Measurements from ENCODE around the gene ARMC3.

Gene ARMC3

DNA sequence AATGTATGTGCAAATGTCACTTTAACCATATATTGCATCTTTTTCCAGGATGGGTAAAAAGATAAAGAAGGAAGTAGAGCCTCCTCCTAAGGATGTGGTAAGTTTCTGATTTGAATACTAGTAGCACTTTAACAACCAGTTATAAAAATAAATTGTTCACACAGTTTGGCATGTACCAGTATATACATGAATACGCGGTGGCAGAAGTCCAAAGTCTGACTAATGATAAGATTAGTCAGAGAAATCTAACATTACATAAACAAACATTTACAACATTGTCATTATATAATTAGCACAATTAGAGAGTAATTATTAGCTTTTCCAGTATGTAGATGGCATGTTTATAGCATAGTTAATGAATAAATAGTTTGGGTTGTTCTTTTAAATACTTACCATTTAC is 4.1 kb downstream of the ARMC3 start:
- no peak for DNase-seq

DNA sequence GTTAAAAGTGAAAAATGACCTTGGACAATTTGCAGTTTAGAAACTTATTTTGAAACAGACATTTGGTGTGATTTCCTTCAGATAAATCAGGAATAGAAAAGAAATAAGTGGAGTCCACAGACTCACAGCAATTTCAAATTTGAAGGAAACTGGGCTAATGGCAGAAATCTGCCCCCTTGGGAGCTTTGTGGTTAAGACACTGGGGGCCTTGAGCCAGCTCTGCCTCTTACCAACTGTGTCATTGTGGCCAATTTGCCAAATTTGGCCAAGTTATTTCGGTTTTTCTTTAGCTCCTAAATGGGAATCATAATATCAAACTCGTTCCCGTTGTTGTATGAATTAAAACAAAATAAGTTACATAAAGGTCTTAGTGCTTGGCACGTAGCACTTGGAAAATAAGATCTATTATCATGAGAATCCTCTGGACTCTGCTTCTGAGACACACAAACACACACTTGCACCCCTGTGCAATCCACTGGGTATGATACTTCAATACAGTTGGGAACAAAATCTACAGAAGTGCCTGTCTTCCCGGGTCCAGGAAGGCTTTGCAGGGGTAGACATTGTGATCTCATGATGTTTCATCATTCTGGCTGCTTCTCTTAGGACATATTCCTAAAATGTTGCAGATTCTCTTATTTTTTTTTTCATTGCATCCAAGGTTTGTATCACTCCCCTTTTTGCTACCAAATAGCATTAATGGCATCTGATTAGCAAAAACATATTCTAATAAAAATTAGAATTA is 4.9 kb downstream of the ARMC3 start:
- no peak for DNase-seq

DNA sequence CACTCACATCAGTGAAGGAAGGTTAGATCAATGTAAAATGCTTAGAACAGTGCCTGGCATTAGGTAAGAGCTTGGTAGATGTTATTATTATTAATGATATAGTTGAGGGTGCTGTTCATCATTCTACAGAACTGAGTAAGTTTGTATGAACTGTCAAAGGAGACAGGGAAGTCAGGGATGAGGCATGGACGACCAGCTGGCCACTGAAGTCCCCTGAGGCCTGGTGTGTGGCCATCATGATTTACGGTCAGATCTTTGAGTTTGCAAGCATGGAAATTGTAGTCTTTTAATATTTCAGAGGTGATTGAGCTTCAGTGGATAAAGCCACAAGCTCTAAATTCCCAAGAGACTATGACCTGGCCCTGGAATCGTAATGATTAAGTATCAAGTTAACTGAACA is 6.9 kb downstream of the ARMC3 start:
- no peak for DNase-seq

DNA sequence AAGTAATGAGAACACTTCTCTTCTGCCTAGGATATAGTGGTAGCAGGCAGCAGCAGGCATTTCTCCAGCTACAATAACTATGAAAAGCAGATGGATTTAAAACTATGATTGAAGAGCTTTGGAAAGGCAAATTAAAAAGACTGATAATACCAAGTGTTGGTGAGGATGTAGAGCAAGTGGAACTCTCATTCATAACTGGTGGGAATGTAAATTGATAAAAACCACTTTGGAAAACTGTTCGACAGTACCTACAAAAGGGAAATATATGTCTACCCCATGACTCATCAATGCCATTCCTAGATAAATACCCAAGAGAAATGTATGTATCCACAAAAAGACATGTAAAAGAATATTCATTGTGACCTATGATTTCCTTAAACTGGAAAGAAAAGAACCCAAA is 14.6 kb downstream of the ARMC3 start:
- DNase-seq, result no peak

DNA sequence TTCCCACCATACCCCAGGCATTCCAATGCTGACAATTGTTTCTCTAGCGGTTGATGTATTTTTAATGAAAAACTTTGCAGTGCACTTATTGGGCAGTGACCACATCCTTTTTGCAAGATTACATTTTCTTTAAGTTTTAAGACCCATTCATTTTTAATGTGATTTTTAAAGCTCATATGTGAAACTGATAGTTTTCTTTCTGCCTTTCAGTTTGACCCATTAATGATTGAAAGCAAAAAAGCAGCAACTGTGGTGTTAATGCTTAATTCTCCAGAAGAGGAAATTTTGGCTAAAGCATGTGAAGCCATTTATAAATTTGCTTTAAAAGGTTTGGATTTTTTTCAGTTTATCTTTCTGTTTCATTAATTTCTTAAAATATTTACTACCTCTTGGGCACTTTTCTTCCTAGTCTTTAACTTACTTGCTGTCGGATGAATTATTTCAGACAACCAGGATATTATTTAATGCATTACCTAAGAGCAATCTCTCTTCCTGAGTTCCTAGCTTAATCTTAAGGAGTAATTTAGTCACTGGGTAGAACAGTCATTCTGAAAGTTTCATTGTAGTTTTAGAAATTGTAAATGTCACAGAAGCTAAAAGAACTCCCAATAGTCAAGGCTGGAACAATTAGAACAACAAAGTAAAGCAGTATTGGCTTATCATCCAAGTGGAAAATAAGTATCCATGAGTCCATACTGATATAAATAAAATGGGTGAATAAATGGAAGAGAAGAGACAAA is 18.3 kb downstream of the ARMC3 start:
- DNase-seq, result no peak

DNA sequence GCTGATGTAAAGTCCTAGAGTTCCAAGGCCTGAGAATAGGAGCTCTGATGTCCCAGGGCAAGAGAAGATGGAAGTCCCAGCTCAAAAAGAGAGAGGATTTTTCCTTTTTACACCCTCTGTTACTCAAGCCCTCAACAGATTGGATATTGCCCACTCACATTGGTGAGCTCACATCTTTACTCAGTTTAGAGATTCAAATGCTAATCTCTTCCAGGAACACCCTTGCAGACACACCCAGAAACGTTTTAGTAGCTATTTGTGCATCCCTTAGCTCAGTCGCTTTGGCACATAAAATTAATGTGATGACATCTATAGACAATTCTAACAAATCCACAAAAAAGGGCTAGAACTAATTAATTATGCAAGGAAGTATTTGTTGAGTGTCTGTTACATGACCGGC is 27.1 kb downstream of the ARMC3 start:
- DNase-seq, result no peak

DNA sequence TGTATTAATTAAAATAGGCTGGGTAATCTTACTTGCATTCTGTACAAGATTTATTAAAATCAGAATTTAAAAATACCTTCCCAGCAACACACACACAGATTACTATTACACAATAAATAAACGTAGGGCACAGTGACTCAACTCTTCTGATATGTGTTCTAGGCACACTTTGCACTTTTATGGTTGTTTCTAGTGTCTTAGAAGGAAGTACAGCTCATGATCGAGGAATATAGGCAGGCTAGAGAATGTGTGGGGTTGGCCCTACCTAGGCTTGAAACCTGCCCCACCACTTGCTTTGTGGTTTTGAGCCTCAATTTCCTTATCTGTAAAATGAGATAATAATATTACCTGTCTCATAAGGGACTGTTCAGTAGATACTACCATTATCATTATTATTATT is 30.5 kb downstream of the ARMC3 start:
- no peak for DNase-seq

DNA sequence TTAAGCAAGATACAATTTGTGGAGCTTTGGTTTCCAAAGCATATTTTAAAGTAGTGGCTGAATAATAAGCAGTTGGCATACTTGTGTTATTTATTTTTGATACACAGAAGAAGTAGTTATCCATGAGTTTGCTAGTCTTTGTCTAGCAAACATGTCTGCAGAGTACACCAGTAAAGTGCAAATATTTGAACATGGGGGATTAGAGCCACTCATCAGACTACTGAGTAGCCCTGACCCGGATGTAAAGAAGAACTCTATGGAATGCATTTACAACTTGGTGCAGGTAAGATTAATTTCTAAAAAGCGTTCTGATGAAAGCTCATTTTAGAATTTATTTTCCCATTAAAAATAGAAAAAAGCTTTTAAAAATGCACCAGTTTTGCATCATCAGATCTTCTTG is 31.4 kb downstream of the ARMC3 start:
- no peak for DNase-seq

DNA sequence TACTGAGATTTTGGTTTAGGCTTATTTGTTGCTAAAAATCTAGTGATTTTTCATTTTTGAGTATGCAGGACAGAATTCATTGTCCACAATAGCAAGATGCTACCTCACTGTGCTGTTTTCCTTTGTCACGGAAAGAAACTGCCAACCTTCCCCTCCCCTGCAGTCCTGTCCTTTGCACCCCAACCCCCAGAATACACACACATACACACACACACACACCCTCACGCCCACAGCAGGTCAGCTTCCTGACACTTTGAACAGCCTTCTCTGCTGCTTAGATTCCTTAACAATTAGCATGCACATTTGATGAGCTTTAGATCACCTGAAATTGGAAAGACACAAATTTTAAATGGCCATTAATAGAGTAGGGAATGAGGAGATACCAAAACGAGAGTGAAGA is 32.1 kb downstream of the ARMC3 start:
- DNase-seq, result no peak

DNA sequence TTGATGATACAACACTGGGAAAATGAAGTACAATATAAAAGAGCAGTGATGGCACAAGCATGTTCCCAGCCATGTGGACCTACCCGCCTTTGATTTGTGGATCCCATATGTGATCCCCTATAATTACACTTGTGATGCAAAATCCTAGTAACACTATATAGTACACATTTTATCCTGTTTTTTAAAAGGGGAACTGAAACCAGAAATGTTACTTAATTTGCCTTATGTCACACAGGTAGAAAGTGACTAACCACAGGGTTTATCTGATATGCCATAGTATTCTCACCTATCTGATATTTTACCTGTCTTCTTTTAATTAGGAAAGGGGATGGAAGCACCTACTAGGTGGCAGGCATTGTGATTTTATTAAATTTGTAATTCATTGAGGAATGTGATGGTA is 35.0 kb downstream of the ARMC3 start:
- DNase-seq, result no peak

DNA sequence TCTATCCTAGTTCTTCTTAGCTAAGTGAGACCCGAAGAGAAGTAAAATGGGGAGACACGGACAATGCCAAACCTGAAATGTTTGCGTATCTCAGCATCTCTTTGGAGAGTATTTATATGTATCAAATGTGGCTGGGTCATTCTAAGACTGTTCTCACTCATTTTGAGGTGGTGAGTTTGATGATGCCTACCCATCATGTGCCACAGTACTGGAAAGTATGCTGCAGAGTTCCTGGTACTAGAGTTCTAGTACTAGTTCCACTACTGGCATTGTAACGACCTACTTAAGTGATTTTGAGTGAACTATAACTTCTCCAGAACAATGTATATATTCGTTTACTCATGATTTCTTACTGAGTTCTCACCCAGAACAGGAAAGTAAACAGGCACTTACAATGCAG is 41.9 kb downstream of the ARMC3 start:
- DNase-seq, result no peak

DNA sequence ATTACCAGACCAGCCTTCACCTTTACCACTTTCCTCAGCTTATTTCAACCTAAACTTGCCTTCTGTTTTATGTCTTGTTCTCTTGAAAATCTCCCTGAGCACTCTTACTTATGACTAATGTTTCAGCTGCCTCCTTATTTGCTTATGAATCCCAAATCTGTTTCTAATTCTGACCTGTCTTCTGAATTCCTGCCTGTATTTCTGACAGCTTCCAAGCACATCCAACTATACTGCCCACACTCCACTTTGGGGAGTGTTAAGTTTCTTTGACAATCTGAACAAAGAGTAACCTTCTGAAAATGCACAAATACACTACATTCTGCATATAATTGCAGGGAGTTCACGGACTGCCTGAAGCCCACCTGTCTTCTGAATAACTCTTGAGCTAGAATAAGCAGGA is 48.7 kb downstream of the ARMC3 start:
- no peak for DNase-seq

DNA sequence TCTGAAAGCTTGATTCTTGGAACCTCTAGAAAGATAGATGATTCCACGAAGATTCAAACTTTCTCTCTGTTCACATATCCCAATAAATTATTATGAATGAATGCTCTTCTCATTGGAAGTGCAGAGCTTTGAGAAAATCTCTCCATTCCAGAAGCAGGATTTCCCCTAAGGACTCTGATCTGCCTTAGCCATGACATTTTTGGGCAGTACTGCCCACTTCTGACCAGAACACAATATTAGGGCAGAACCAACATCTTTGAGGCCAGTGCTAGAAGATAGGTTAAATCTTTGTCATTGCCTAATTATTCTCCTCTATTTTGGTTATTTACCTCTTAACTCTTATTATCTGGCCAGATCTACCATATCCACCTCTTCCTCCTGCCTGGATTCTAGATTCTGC is 49.9 kb downstream of the ARMC3 start:
- no peak for DNase-seq

DNA sequence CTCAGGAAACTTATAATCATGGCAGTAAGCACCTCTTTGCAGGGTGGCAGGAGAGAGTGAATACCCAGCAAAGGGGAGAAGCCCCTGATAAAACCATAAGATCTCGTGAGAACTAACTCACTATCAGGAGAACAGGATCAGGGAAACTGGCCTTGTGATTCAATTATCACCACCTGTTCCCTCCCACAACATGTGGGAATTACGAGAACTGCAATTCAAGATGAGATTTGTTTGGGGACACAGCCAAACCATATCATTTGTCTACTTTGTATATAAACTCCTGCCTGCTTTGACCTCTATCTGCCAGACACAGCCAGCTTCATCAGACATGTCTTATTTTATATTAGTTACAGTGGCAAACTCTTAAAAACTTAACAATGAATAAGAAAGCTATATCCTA is 50.4 kb downstream of the ARMC3 start:
- no peak for DNase-seq

DNA sequence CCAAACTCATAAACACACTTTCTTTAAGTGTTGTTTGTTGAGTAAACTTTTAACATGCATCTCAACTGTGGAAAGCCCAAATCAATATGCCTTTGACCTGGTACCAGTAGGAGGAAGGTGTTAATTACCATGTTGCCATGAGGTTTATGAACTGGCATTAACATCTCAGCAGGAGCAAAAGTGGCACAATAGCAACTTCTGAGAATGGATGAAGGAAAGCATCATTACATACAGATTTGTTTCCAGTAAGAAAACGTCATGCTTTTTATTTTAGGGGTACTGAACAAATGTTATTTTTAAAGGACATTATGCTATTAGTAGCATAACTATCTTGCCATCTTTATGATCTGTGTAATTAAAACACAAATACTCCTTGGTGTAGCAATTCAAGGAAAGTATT is 51.1 kb downstream of the ARMC3 start:
- DNase-seq, result no peak

DNA sequence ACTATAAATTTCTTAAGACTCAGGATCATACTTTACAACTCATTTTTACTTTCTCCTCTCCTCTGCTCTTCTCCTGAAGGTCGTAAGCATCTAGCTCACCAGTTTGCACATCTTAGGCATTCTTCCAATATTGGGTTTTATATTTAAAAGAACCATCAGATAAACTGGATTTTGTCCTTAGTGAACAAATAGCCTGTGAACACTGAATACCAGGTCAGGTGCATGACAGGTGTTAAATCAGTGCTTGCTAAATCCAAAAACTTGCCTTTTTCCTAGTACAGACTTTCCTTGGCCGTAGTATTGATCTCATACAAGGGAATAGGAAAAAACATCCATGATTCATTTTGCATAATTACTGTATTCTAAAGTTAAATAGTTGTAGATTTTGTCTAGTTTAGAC is 53.0 kb downstream of the ARMC3 start:
- DNase-seq, result no peak

DNA sequence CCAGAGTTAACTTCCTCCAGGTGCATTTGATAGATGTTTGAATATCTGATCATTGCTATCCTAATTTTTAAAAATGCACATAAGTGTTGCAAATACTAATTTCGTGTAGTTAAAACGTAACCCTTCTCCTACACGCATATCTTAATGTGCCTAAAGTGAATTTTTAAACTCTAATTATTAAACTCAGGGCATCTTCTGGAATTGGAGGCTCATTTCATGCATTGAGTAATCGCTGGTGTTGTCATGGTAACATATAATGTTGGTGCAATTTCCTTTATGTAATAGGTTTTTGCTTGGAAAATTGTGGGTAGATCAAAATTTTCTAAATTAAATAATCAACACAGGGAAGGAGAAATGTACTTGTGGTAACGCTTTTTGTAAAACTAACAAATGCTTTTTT is 56.2 kb downstream of the ARMC3 start:
- DNase-seq, result no peak

DNA sequence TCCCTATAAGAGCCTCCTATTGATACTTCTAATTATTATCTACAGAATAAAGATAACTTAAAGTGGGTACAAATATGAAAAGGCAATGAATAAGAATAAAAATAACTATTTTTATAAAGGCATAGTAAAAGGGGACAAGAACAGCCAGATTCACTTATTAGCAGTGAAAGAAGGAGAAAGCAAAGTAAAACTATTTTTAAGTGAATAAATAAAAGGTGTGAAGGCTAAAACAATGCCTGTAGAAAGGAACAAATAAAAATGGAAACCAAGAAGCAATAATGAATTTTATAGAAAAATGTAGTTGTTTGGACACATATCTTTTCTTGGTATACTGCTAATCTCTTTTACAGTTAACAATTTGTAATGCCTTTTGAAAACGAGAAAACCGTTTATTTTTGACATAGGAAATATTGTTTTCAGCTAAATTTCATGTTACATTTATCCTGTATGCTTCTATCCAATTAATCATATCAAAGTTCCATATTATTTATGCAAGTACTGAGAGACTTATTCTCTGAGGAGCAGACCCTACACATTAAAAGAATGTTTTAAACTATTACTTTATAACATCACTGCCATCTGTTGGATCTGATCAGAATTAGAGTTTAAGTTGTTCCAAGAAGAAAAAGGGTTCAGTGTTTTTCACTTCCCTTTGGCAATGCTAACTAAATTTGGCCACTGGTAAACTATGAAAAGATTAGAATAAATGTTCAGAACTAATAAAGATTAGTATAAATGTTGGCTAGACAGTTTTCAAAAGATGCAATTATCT is 59.1 kb downstream of the ARMC3 start:
- DNase-seq, result peak; percentile 20

DNA sequence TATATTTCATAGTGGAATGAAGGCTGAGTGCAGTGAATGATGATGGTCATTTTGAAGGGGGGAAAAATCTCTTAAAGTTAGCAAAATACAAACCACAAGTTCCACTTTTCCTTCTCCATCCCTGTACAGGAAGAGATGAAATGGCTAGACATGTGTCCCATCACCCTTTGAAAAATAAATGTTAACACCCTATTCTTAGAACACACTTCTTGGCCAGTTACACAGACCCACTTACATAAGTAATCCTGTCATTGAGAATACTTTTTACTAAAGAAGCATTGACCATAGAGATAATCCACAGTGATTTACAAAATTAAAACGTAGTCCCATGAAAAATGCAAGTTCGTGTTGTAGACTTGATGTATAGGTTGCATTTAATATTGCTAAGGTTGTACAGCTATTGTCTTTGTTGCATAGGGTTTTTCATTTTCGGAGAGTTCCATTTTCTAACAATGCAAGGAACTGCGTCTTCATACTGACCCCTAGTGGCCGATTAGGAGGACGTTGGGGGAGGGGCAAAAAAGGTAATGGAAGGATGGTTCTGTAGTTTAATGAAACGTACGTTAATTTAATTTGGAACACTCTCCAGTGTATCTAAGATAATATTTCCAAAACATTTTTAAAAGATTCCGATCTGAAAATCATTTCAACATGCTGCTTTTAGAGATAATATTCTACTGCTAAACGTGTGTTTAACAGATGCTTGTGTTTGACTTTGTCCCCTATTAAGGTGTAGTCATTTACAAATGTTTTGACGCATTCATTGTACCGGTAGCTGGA is 60.9 kb downstream of the ARMC3 start:
- DNase-seq, result peak; percentile 55

DNA sequence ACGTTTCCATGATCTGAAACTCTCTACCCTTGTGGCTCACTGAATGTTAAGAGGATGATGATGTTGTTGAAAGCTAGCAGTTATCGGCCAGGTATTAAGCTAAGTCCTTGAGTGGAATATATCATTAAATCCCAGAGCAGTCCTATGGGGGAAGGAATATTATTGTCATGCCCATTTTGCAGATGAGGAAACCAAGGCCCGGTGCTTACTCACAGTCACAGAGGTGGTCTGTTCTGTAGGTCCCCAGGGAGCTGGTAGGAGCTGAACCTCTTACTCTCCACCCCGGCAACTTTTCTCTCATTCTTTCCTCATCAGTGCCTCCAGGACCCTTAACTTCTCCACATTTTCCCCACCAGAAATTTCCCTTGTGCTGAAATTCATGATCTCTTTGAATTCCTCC is 62.6 kb downstream of the ARMC3 start:
- DNase-seq, result no peak

DNA sequence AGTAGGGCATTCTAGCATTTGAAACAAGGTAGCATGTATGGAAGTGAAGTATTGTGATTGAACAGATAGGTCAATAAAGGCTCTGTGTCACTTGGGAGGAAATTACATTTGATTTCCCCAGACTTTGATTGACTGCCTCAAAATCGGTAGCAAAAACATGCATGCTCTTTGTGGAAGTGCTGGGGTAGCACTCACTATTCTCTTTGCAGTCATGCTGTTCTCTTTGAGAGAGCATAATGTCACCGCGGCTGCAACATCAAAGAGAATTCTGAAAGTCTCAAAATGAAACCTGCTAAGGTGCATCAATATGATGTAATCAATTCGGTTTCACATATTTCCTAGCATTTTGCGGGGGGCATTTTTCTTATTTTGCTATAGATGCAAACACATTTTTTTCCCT is 64.2 kb downstream of the ARMC3 start:
- DNase-seq, result no peak

DNA sequence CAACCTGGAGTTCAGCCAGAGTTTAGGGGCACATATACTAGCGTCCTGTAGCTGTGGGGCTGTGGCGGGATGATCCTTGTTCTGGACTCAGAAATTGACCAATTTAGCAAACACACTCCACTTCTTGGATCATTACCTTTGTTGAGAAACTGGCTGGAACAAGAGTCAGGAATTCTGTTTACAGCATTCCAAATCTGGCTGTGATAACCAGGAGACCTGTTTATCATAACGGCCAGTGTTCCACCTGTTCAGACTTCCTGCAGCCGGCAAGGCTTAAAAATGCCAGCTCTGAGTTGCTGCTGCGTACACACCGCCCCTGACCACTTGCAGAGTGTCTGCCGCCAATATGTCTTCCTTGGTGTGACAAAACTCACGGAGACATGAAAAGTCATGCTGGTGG is 64.8 kb downstream of the ARMC3 start:
- no peak for DNase-seq

DNA sequence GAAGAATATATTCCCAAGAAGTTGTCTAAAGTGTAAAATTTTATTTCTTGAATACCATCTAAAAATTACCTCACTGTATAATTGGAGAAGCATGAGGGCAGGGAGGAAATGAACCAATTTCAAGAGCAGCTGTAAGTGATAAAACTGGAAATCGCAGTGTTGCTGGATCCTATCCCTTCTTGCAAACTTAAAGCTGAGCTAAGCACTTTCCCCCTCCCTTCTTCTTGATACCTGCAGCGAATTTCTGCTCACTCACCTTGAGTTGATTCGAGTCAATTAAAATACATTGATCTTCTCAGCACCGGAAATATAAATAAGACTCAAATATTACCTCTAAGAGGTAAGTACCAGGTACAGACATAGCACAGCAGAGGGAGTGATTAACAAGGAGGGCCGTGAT is 65.5 kb downstream of the ARMC3 start:
- no peak for DNase-seq
